T-helper 1 cell treated with Interleukin-12 subunit alpha and Interleukin-12 subunit beta and Interleukin-4 antibody, amounts not matched to agents 30 ng/mL and 1 ng/mL, for 36 hours (primary cell): ENCODE results near the gene KIRREL2. TPM values are rescaled to one million over a fixed set of nuclear protein-coding genes. Genes with fewer than 3 reads are reported as not detected.
"Not testable (repeated sequence)": the region's sequence is repeated elsewhere in the genome, so short reads cannot be mapped to it uniquely, and the experiment has no call there.

ENCODE experiments used
- intact Hi-C: fragments of 100-400 bp; cut with micrococcal nuclease; formaldehyde crosslinking; loops from one replicate; pipeline ENCODE4 v1.15.1; 2024
- total RNA-seq: library from RNA; stranded (reverse); gene quantifications from 2 replicates; pipeline ENCODE4 v1.2.3, GENCODE V29; 2022

Gene KIRREL2
- total RNA-seq, 1 donor from 2014 or later = 3.3 TPM

DNA sequence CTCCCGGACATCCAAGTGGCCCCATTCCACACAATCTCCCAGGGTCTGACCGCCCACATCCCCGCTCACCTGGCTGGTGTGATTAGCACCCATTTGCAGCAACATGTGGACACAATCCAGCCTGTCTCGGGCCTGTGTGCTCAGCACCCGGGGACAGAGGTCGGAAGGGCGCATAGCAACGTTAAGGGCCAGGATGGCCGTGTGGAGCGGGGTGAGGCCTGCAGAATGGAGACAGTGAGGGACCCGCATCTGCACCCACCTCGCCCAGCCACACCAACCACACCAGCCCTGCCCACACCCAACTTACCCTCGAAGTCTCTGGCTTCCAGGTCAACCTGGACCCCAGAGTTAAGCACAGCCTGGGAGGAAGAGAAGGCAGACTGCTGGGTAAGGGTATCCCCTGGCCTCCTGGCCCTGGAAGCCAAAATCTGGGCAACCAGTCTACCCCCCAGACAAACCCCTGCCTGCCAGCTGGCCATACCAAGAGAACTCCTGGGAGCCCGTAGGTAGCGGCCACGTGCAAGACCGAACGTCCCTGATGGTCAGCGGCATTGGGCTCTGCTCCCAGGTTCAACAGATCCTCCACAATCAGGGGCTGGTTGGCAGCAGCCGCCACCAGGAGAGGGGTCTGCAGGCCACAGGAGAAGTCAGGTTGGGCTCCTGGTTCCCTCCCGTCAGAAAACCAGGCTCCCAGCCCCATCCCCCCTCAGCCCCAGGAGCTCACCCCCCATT lies 39.4 kb downstream of the KIRREL2 start:
- intact Hi-C loops = no loop called here

GRCh38 chr19:35896643-35897040 lies 39.9 kb downstream of the KIRREL2 start:
- intact Hi-C loops = no loop called here

- intact Hi-C loops = loop anchor here (2.0 kb wide), 1 partner anchor 153 kb away; the partner anchor contains the start of genes PSENEN and U2AF1L4
Measured at GRCh38 chr19:35897706-35898451, 41.2 kb downstream of the KIRREL2 start.

GRCh38 chr19:35898499-35898809 lies 41.7 kb downstream of the KIRREL2 start:
- intact Hi-C loops = loop anchor here (2.0 kb wide), 1 partner anchor 154 kb away; the partner anchor contains the start of genes PSENEN and U2AF1L4

- intact Hi-C loops = loop anchor here (1.0 to 10.0 kb wide), 10 partner anchors 17 to 685 kb away; partner anchors contain the start of genes ALKBH6, LIN37, PSENEN and TBCB
Measured at GRCh38 chr19:35899547-35900214, 43.0 kb downstream of the KIRREL2 start.

DNA sequence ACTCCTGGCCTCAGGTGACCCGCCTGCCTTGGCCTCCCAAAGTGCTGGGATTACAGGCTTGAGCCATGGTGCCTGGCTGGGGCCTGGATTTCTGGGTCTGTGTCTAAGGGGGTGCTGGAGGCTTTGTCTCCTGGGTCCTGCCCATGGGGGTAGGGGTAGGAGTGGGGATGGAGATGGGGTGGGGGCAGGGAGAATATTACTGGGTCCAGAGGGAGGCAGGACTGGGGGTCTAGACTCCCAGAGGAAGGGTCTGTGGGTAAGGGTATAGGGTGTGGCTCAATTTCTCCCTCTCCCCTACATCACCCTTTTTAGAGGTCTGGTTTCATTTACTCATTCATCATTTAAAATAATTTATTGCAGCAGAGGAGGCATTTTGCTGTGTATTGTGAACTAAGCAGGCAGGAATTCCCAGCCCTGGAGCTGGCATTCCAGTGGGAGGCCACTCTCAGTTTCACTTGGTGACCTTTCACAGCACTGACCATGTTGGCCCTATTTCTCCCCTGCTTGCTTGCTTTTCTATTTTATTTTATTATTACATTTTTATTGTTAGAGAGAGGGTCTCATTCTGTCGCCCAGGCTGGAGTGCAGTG lies 44.4 kb downstream of the KIRREL2 start:
- intact Hi-C loops = loop anchor here (10.0 kb wide), 1 partner anchor 686 kb away; no protein-coding TSS in a partner anchor

GRCh38 chr19:35901854-35902661 lies 45.3 kb downstream of the KIRREL2 start, which contains the start of gene HCST:
TSS of gene HCST (plus strand) at chr19:35902529. CDS start at chr19:35902594, 65 bp downstream.
- intact Hi-C loops = loop anchor here (1.0 to 10.0 kb wide), 2 partner anchors 258 to 687 kb away; no protein-coding TSS in a partner anchor

DNA sequence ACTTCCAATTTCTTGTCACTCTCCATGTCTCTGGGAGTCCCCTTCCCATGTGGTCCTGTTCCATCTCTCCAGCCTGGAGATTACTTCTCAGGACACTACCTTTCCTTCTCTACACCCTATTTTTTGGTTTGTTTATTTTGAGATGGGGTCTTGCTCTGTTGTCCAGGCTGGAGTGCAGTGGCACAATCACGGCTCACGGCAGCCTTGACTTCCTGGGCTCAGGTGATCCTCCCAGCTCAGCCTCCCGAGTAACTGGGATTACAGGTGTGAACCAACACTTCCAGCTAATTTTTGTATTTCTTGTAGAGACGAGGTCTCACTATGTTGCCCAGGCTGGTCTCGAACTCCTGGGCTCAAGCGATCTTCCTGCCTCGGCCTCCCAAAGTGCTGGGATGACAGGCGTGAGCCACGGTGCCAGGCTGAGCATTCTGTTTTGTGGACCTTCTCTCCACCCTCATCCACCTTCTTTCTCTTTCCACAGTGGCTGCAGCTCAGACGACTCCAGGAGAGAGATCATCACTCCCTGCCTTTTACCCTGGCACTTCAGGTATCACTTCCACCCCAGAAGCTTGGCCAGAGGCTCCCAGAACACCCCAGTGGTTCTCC lies 46.3 kb downstream of the KIRREL2 start:
- intact Hi-C loops = loop anchor here (1.0 to 10.0 kb wide), 7 partner anchors 28 to 688 kb away; partner anchors contain the start of genes ALKBH6, SDHAF1, THAP8 and WDR62

DNA sequence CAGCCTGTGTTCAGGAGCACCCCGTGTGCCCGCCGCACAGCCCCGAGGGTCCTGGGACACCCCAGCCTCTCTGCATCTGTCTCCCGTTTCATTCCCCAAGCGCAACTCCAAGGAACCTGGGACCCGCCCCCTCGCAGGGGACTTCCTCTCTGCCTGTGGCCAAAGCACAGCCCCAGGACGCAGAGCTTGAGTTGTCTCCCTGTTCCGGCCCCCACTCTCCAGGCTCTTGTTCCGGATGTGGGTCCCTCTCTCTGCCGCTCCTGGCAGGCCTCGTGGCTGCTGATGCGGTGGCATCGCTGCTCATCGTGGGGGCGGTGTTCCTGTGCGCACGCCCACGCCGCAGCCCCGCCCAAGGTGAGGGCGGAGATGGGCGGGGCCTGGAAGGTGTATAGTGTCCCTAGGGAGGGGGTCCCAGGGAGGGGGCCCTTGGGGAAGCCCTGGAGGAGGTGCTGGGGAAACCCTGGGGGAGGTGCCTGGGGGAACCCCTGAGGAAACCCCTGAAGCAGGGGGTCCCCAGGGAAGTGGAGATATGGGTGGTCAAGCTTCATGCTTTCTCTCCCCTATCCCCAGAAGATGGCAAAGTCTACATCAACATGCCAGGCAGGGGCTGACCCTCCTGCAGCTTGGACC lies 47.0 kb downstream of the KIRREL2 start:
- intact Hi-C loops = loop anchor here (1.0 to 10.0 kb wide), 6 partner anchors 28 to 689 kb away; partner anchors contain the start of genes ALKBH6, SDHAF1, THAP8 and WDR62

GRCh38 chr19:35904311-35905068 lies 47.8 kb downstream of the KIRREL2 start:
- intact Hi-C loops = loop anchor here (10.0 kb wide), 1 partner anchor 690 kb away; no protein-coding TSS in a partner anchor

GRCh38 chr19:35905178-35905727 lies 48.5 kb downstream of the KIRREL2 start:
- intact Hi-C loops = loop anchor here (10.0 kb wide), 1 partner anchor 690 kb away; no protein-coding TSS in a partner anchor

DNA sequence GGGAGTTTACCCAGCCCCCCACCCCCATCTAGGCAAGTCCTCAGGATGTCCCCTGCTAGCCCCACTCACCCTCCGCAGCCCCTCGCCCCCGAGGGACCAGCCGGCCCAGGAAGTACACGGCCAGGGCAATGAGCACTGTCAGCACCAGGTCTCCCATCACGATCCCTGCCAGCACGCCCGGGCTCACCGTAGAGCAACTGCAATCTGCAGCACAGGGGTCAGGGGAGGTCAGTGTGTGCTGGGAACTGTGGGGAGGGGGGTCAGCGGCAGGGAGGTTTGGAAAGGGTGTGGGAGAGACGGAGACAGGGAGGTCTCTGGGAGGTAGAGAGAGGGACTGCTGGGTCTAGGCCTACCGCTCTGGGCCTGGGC lies 50.6 kb downstream of the KIRREL2 start:
- intact Hi-C loops = loop anchor here (10.0 kb wide), 1 partner anchor 693 kb away; no protein-coding TSS in a partner anchor

GRCh38 chr19:35908010-35908441 lies 51.3 kb downstream of the KIRREL2 start, which contains the start of gene TYROBP:
TSS of gene TYROBP (minus strand) at chr19:35908295. CDS start at chr19:35908228, 67 bp downstream.
- intact Hi-C loops = loop anchor here (10.0 kb wide), 1 partner anchor 693 kb away; no protein-coding TSS in a partner anchor

- intact Hi-C loops = loop anchor here (10.0 kb wide), 1 partner anchor 694 kb away; no protein-coding TSS in a partner anchor
Measured at GRCh38 chr19:35908973-35909683, 52.4 kb downstream of the KIRREL2 start.

GRCh38 chr19:35909684-35910035 lies 52.9 kb downstream of the KIRREL2 start:
- intact Hi-C loops = loop anchor here (10.0 kb wide), 1 partner anchor 695 kb away; no protein-coding TSS in a partner anchor

DNA sequence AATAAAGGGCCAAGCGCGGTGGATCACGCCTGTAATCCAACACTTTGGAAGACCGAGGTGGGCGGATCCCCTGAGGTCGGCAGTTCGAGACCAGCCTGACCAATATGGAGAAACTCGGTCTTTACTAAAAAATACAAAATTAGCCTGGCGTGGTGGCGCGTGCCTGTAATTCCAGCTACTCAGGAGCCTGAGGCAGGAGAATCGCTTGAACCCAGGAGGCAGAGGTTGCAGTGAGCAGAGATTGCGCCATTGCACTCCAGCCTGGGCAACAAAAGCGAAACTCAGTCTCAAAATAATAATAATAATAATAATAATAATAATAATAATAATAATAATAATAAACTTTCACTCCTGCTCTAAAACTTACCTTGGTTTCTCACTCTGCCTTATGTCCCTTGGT lies 53.6 kb downstream of the KIRREL2 start:
- intact Hi-C loops = not testable (repeated sequence)

DNA sequence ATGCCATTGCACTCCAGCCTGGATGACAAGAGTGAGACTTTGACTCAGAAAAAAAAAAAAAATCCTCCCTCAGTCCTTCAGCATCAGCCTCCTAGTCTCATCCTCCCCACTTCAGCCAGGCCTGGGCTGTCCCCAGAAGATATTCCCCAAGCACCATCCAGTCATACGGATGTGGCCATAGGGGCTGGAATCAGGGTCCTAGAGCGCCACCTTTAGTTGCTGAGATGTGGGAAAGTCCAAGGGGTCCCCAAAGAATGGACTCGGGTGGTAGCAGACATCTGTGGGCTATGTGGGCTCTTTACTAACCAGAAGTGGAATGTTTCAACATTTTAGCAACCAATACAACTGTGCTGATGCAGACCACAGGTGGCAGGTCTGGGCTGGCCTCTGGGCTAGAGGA lies 54.5 kb downstream of the KIRREL2 start:
- intact Hi-C loops = no loop called here
